Measurements from ENCODE around the gene GRM5.
"Not testable (repeated sequence)": the region's sequence is repeated elsewhere in the genome, so short reads cannot be mapped to it uniquely, and the experiment has no call there.

GRM5 gene

DNA sequence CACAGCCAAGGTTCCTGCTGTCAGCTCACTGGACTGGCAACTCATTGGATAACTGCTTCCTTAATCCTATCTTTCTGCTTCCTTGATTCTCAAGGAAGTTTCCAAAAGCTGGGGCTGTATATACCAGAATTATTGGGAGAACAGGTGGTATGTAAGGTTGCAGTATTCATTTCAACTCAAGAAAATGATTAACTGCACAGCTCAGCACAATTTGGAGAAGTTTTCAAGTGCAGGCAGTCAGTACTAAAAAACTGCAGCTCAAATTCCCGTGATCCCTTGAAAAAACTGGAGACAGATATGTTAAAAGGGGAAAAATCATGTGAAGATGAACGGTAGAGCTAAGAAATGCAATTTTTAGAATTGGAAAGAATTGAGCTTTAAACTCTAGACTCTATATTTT, 44.4 kb downstream of the GRM5 start:
- Histone ChIP-seq H3K9ac (ENCODE audit: low read depth, low read length) (no peak overlapping the region), H3K36me3 (ENCODE audit: insufficient read depth, low read length) (no peaks in the 10 kb centered on the region), H3K9me3 (ENCODE audit: control insufficient read depth, insufficient read depth, low read length) (no peaks in the 10 kb centered on the region), H3K4me1 (ENCODE audit: insufficient read depth, low read length) (no peaks in the 10 kb centered on the region)

DNA sequence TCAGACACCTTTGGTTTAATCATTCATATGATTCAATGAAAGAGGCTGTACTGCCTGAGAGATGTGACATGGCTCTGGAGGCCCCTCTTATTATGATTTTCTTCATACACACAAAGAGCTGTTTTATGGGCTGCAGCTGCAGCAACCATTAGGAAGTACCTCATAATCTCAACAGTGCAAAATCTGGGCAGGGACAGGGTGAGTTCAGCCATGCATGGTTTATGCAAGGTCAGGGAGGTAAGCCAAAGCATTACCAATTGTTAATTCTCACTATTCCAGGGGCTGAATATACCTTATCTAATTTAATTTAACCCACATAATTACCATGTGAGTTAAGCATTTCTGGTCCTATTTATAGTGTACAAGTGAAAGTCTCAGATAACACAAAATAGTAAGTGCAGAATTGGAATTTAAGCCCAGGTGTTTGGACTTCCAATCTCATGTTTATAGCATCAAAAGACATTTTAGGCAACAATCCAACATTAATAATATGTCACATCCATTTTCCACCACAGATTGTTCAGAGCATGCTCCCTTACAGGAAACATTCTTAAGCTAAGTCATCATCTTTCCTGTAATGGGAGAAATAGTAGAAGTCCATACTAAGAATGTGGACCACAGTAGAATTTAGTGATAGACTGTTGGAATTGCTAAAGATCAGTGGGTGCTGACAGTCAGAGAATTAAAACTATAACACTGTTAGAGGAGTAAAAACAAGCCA, 45.8 kb downstream of the GRM5 start:
- H3K9ac ChIP-seq (ENCODE audit: low read depth, low read length); H3K9me3 ChIP-seq (ENCODE audit: control insufficient read depth, insufficient read depth, low read length); H3K36me3 ChIP-seq (ENCODE audit: insufficient read depth, low read length); H3K4me1 ChIP-seq (ENCODE audit: insufficient read depth, low read length): not testable (repeated sequence)

DNA sequence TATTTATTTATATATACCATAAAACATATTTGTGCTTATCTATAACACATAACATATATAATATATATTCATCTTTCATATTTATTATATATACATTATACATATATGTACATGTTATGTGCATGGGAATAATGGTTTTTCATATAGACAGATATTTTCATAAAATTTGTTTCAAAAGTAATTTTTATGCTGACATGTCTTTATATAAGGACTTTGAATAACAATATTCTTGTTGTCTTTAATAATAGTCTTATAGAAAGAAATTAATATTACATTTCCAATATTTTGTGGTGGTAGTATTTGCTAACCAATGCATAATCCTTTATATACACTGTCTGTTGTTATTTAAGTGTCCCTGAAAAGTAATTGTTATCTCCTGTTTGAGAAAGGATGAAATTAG, 49.6 kb downstream of the GRM5 start:
- no peaks in the 10 kb centered on the region for H3K9me3 ChIP-seq (ENCODE audit: control insufficient read depth, insufficient read depth, low read length)

DNA sequence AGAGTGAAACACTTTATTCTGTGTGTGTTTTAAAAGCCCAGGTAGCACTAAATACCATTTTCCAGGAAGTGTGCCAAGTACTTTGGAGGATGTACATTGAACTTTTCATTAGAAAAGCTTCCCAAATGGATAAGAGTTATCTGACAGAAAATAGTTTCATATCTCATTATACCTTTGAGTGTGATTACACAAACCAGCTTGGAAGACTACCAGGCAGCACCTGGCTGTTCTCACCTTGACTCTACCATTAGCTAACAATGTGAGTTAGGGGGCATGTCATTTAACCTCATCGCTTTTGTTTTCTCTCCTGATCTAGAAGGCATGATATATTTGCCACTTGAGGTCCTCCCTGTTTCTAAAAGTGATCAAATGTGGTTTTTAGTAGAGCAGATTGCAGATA, 50.2 kb downstream of the GRM5 start:
- Histone ChIP-seq H3K4me1 (ENCODE audit: insufficient read depth, low read length) (no peaks in the 10 kb centered on the region), H3K9ac (ENCODE audit: low read depth, low read length) (no peak overlapping the region), H3K36me3 (ENCODE audit: insufficient read depth, low read length) (no peaks in the 10 kb centered on the region), H3K9me3 (ENCODE audit: control insufficient read depth, insufficient read depth, low read length) (no peaks in the 10 kb centered on the region)

More for the DNA sequence above, 49.6 kb downstream of the GRM5 start:
- Histone ChIP-seq H3K9ac (ENCODE audit: low read depth, low read length) (no peak overlapping the region), H3K4me1 (ENCODE audit: insufficient read depth, low read length) (no peaks in the 10 kb centered on the region), H3K36me3 (ENCODE audit: insufficient read depth, low read length) (no peaks in the 10 kb centered on the region)

DNA sequence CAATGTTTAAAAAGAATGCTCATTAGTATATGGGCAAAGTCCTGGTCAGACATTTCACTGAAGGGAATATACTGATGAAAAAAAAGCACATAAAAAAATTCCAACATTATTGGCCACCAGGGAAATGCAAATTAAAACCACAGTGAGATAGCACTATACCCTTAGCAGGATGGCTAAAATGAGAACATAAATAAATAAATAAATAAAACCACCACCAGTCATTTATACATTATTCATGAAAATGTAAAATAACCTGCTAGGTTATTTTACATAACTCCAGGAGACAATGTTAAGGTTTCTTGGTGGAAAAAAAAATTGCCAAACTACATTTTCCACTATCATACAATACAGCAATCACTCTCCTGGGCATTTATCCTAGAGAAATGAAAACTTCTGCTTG, 64.9 kb downstream of the GRM5 start:
- not testable (repeated sequence) for H3K9ac ChIP-seq (ENCODE audit: low read depth, low read length); H3K9me3 ChIP-seq (ENCODE audit: control insufficient read depth, insufficient read depth, low read length); H3K4me1 ChIP-seq (ENCODE audit: insufficient read depth, low read length); H3K36me3 ChIP-seq (ENCODE audit: insufficient read depth, low read length)

DNA sequence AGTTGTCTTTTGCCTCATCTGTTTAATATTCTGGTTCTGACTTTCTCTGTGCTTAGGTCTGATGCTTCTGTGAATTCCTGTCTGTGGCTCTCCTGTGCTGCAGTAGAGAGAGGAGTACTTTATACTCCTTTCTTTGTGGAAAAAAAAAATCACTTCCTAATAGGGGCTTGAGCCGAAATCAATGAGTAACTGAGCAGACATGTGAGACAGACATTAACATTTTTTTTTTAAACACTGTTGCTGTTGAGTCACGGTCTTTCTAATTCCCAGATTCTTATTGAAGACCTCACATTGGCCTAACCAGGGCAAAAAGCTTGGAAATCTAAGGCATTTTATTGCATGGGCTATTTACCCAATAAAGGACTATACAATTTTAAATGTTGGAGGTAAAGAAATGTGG, 86.1 kb downstream of the GRM5 start:
- Histone ChIP-seq H3K4me1 (ENCODE audit: insufficient read depth, low read length) (0 out of 2 replicates have a peak, but pooled peaks cover 4% of the 10 kb centered on the region), H3K36me3 (ENCODE audit: insufficient read depth, low read length) (no peaks in the 10 kb centered on the region), H3K9ac (ENCODE audit: low read depth, low read length) (no peak overlapping the region), H3K9me3 (ENCODE audit: control insufficient read depth, insufficient read depth, low read length) (no peaks in the 10 kb centered on the region)

DNA sequence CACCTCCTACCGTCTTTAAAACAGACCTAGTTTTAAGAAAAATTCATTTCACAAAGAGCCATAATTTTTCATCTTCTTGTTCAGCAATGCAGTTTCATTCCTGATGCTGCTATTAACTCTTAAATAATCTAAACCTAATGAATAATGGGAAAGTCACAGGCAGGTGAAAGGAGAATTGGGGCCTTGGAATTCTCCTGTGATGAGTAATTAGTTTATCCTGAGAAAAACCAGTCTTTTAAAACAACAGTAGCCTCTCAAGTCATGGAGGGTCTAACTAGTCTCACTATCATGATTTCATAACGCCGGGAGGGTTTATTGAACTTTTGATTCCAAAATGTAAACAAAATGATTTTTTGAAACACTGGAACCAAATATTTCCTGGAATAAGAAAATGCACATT, 86.8 kb downstream of the GRM5 start:
- H3K36me3 ChIP-seq (ENCODE audit: insufficient read depth, low read length); H3K4me1 ChIP-seq (ENCODE audit: insufficient read depth, low read length); H3K9ac ChIP-seq (ENCODE audit: low read depth, low read length); H3K9me3 ChIP-seq (ENCODE audit: control insufficient read depth, insufficient read depth, low read length): not testable (repeated sequence)

DNA sequence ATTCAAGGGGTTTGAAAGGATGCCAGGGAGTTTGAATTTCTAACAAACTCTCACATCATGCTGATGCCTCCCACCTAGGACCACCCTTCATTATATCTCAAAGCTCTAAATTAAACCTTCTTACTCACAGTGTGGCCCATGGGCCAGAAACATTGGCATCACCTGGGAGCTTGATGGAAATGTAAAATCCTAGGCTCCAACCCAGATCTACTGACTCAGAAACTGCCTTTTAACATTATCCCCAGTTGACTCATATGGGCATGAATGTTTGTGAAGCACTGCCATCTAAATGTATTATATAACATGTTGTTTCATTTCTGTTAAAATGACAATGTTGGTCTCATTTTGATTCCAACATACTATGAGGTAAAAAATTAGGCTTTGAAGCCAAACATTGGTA, 90.3 kb downstream of the GRM5 start:
- H3K9me3 ChIP-seq (ENCODE audit: control insufficient read depth, insufficient read depth, low read length); H3K4me1 ChIP-seq (ENCODE audit: insufficient read depth, low read length); H3K9ac ChIP-seq (ENCODE audit: low read depth, low read length); H3K36me3 ChIP-seq (ENCODE audit: insufficient read depth, low read length): not testable (repeated sequence)

DNA sequence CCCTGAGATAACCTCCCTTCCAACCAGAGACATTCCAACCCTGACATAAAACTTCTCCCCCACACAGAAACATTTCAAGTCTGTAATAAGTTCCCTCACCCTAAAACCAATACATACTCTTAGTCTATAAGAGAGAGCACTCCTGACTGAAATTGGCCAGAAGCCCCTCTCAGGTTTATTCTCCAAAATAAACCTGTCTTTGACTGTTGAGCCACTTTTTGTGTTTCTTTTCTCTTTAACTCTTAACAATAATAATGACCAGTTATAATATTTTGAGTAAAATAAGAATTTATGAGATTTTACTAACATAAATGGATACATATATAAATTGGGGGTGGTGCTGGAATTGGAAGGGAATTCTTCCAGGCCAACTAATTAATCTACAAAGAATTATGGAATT, 93.6 kb downstream of the GRM5 start:
- Histone ChIP-seq H3K4me1 (ENCODE audit: insufficient read depth, low read length) (no peaks in the 10 kb centered on the region), H3K9me3 (ENCODE audit: control insufficient read depth, insufficient read depth, low read length) (no peaks in the 10 kb centered on the region), H3K36me3 (ENCODE audit: insufficient read depth, low read length) (no peaks in the 10 kb centered on the region), H3K9ac (ENCODE audit: low read depth, low read length) (no peak overlapping the region)

DNA sequence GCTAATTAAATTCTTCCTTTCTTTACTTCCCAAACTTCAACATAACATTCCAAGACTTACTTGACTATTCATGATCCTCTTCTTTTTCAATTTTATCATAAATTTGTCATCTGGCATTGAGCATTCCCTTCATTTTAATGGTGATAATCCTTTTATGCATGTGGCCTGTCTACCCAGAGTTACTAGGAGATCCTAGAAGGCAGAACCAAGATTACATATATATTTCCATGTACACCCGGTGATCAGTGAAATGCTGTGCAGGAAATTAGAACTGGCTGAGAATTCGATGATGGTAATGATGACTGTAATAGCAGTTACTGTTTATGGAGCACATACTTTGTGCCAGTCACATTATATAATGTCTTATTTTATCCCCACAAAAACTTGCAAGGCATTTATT, 104.2 kb downstream of the GRM5 start:
- not testable (repeated sequence) for H3K9ac ChIP-seq (ENCODE audit: low read depth, low read length); H3K4me1 ChIP-seq (ENCODE audit: insufficient read depth, low read length); H3K9me3 ChIP-seq (ENCODE audit: control insufficient read depth, insufficient read depth, low read length); H3K36me3 ChIP-seq (ENCODE audit: insufficient read depth, low read length)

DNA sequence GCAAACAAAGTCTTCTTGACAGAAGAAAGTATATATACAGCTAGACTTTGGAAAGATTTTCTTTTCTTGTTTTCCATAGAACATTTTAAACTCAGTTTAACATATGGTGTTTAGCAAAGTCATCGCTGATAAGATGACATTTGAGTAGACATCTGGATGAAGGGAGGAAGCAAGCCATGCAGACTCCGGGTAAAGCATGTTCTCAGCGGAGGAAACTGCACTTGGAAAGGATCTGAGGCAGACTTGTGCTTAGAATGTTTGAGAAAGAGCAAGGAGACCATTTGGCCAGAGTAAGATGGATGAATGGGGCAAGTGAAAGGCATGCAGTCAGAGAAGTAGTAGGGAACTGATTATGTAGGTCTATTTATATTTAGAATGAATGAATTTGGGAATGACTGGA, 105.9 kb downstream of the GRM5 start:
- not testable (repeated sequence) for H3K36me3 ChIP-seq (ENCODE audit: insufficient read depth, low read length); H3K9me3 ChIP-seq (ENCODE audit: control insufficient read depth, insufficient read depth, low read length); H3K4me1 ChIP-seq (ENCODE audit: insufficient read depth, low read length); H3K9ac ChIP-seq (ENCODE audit: low read depth, low read length)

DNA sequence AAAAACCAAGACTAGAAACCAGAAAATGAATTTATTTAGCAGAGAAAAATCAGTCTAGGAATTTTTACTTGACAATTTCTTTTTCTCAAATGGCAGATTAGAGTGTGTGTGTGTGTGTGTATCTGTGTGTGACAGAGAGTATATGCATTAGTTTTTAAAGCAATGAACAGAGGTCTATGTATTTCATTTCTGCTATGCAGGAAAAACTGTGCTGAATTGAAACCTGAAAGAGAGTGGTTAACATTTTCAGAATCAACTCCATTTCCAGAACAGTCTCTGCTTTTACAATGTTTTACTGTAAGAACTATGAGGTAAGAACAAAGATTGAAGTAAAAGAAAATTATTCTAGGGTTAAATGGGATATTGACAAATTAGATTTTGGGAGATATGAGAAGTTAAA, 114.8 kb downstream of the GRM5 start:
- Histone ChIP-seq H3K4me1 (ENCODE audit: insufficient read depth, low read length) (no peaks in the 10 kb centered on the region), H3K9ac (ENCODE audit: low read depth, low read length) (no peak overlapping the region), H3K9me3 (ENCODE audit: control insufficient read depth, insufficient read depth, low read length) (no peaks in the 10 kb centered on the region), H3K36me3 (ENCODE audit: insufficient read depth, low read length) (no peaks in the 10 kb centered on the region)

DNA sequence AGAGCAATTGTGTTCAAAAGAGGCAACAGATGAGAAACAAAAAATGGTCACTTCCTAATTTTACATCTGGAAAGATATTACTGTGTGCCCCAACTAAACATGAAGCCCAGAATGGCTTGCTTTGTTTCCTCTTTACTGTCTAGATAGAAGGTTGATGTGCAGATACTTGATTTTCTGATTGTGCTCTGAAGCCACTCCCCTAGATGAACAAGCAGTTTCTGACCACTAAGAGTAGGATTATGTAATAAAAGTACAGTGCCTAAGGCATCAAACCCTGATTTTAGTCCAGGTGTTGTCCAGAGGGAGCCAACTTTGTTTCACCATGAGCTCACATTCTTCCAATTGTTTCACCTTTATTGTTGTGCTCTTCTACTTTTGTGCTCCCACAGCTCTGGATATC, 116.9 kb downstream of the GRM5 start:
- H3K9me3 ChIP-seq (ENCODE audit: control insufficient read depth, insufficient read depth, low read length); H3K9ac ChIP-seq (ENCODE audit: low read depth, low read length); H3K36me3 ChIP-seq (ENCODE audit: insufficient read depth, low read length); H3K4me1 ChIP-seq (ENCODE audit: insufficient read depth, low read length): not testable (repeated sequence)

DNA sequence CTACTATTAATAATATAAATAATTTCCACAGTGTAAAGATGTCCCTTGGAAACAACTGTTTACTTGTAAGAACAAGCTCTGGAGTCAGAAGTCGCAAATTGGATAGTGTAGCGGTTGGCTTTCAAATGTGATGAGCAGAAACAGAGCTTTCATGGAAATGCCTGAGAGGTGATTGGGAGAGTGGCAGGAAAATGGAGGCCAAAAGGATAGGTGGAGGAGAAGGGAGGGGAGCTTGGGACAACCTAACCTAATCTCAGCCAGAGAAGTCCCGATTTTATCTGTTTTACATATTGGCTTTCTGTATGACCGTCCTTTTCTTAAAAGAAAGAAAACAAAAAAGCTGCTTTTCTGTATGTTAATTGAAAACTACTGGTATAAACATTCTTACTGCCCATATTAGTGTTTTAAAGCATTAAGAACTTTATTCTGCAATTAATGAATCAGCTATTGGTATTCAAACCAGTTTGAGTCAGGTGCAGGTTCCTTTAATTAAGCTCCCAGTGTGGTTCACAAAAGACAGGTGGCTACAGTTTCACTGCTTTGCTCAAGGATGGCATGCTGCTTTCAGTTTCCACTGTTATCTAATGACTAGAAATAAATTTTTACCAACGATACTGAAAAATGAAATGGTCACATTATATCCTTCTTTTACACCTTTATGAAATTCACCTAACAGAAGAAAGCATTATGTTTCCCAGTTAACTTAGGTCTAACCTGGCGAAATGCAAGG, 117.8 kb downstream of the GRM5 start:
- H3K9ac ChIP-seq (ENCODE audit: low read depth, low read length); H3K4me1 ChIP-seq (ENCODE audit: insufficient read depth, low read length); H3K36me3 ChIP-seq (ENCODE audit: insufficient read depth, low read length); H3K9me3 ChIP-seq (ENCODE audit: control insufficient read depth, insufficient read depth, low read length): not testable (repeated sequence)

DNA sequence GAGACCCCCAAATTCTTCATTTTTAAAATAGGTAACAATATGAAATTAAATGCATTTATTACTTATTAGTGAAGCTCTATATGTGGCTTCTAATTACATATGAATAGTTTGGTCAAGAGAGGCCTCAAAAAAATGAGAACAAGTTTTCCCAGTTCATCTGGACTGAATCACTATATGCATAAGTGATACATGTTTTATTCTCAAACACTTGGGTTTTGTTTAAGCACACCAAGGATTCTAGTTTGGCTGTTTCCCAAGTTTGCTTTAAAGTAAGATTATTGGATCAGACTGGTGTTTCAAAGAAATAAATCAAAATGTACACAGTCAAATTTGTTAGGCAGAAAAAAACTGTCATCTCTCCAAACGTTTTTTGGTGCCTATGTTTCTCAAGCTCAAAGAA, 136.1 kb downstream of the GRM5 start:
- not testable (repeated sequence) for H3K9me3 ChIP-seq (ENCODE audit: control insufficient read depth, insufficient read depth, low read length); H3K9ac ChIP-seq (ENCODE audit: low read depth, low read length); H3K4me1 ChIP-seq (ENCODE audit: insufficient read depth, low read length); H3K36me3 ChIP-seq (ENCODE audit: insufficient read depth, low read length)

All from ES-I3 (cell line).